M059J (cell line): ENCODE data around the gene A2M. TPM values are rescaled to one million over a fixed set of nuclear protein-coding genes. Genes with fewer than 3 reads are reported as not detected.

Experiments
- DNase-seq: peaks from one replicate; pipeline ENCODE4 v3.0.0-alpha.2; 2012; ENCODE audit warnings: low read depth
- total RNA-seq: library from RNA; depleted of rRNA; stranded (reverse); fragments of >200 nt; shearing (Covaris generic); gene quantifications from 2 replicates; pipeline ENCODE4 v1.2.3, GENCODE V29; 2014; rRNA removed

Gene A2M
- total RNA-seq, 1 experiment from 2014 or later = 3.1 TPM

DNA sequence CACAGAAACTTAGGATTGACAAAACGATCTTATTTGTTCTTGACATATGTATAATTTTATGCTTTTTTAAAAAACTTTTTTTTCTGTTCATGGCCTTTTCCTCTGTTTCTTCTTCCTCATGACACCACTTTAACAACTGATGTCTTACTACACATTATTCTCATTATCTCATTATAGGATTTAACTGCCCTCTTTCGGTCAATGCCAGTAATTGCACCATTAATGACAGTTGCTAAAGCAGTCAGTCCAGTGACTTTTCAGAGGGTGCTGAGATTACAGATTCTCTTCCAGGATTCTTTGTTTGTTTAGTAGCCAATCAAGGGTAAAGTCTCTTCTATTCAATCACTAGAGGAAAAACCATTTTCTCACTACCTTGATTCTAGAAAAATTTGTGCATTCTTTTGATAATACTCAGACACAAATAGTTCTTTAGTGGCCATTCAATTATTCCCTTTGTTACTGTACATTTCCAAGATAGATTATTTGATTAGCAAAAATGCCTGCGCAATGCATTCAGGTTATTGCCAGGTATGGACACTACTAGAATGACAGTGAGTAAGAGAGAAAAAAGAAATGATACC is 76.2 kb downstream of the A2M start:
- peak; percentile 42 for DNase-seq

DNA sequence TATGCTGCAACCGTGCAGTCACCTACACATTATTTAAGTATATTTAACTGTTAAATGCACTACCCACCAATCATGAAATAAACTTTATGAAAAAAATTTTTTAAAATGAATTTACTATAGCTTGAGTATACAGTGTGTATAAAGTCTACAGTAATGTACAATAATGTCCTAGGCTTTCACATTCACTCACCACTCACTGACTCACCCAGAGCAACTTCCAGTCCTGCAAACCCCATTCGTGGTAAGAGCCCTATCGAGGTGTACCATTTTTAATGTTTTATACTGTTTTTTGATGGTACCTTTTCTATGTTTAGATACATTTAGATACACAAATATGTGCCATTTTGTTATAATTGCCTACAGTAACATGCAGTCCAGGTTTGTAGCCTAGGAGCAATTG is 78.3 kb downstream of the A2M start:
- no peak for DNase-seq

DNA sequence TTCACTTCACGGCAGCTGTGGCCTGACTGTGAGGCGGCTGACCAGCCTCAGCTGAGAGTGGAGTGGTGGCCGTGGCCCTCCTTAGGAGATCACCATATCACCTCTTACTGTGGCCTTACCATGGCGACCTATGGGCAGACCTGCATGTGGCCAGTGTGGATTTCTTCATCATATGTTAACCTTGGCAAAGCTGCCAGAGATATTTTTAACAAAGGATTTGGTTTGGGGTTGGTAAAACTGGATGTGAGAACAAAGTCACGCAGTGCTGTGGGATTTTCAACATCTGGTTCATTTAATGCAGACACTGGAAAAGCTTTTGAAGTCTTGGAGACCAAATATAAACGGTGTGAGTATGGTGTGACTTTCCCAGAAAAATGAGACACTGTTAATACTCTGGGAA is 79.5 kb downstream of the A2M start:
- DNase-seq = no peak

DNA sequence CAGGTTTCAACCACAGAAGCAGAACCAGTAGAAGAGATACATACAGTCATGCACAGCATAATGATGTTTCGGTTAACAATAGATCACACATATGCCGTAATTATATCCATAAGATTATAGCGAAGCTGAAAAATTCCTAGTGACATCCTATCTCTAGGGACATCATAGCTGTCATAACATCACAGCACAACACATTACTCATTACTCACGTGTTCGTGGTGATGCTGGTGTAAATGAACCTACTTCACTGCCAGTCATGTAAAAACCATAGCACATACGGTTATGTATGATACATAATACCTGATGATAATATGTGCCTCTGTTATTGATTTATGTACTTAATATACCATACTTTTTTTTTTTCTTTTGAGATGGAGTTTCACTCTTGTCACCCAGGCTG is 81.6 kb downstream of the A2M start:
- no peak for DNase-seq

DNA sequence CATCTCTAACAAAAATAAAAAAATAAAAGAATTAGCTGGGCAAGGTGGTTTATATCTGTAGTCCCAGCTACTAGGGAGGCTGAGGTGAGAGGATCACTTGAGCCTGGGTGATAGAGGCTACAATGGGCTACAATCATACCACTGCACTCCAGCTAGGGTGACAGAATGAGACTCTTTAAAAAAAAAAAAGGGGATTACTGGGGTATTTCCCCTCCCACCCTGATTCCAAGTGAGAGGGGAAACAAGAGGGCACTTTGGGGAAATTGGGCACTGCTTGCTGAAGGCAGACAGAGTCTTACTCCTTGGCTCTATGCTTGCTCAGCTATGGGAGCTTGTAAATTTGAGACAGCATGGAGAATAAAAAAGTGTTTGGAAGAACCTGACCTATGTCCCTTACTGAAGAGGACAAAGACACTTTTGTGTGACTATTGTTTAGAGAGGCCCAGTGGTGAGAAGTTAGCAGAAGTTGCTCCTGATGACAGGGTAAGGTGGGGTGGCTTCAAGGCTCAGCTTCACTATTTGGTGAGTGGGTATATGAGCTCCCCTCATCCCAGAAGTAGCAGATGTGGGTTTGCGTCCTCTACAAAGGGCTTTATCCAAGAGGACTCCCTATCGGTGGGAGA is 82.3 kb downstream of the A2M start:
- DNase-seq = no peak

DNA sequence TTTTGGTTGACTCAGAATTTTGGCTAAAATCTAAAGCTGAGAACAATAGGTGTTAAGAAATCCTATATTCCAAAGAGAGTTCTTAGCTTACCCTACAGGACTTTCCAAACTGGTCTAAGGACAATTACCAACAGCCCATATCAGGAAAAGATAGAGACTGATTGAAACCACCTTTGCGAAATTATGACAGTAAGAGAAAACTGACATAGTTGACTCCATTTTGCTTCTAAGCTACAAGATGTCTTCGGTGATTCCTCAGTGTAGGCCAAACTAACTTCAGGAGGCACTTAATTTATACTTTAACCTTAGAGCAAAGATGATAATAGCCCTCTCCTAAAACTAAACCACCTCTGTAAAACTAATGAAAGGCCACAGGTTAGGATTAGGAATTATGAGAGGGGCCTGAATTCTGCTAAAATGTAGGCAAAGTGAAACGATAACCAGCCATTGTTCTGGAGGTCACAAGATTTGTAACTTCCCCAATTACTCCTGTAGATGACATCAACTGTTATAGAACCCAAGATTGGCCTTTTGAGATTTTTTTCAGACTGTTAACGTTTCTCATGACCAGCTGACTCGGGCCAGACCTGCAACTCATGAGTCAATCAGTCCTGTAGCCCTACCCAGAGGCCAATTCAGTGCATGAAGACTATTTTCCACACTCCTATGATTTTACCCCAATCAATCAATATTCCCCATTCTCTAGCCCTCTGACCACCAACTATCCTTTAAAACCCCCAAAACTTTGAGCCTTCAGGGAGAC is 83.3 kb downstream of the A2M start:
- no peak for DNase-seq

DNA sequence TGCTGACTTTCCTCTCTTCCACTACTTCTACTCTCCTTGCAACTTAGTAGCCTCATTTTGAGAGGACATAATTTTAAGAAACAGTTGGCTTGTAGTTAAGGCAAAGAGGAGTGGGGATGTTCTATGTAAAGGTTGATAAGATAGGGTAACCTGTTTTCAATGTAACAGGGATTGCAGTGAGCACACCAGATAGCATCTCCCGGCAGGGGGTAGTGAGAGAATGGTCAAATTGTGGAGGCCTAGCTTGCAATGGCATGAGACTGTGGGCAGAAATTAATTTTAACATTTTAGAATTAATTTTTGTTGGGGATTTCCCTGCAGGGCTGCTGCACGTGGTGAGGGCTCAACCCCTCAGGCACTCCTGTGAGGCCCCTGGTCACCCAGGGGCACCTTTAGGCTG is 84.9 kb downstream of the A2M start:
- no peak for DNase-seq

DNA sequence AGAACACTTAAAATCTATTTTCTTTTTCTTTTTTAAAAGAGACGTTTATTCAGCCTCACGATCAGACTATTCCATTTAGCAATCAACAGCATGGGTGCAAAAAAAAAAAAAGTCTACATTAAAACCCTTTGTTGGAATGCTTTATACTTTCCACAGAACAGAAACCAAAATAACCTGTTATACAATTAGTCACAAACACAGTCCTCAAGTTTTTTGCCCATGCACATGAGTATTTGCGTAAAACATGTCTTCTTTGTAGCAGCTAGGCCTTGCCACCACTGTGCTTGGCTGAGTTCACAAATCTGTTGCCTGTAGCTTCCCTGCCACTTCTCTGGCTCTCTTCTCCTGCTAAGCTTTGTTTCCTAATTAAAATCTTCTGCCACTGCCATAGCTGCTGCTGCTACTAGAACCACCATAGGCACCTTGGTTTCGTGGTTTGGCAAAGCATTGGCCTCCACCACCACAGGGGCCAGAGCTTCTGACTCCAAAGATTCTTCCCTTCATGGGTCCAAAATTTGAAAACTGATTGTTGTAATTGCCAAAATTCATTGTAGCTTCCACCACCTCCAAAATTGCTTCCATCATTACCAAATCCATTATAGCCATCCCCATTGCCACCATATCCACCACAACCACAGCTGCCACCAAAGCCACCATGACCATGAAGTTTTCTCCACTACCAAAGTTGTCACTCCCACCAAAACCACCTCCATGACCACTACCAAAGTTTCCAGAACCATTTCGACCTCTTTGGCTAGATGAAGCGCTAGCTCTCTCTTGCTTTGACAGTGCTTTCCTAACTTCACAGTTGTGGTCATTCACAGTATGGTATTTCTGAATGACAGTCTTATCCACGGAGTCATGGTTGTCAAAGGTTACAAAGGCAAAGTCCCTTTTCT is 88.3 kb downstream of the A2M start:
- DNase-seq = no peak

DNA sequence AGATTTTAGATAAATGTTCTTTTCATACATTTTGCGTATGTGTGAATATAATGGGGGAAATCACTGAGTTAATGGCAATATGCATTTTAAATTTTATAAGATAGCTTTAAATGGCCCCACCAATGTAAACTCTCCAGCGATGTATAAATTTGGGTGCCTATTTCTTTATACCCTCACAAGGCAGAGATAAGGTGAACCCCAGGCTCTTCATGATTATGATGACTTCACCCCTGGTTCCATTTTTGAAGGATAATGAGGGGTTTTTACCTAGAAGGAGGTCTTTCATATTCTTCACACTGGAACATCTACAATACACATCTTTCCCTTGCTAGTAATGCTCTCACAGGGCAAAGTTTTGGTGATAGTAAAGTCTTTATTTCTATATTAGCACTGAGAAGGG is 91.2 kb downstream of the A2M start:
- no peak for DNase-seq

DNA sequence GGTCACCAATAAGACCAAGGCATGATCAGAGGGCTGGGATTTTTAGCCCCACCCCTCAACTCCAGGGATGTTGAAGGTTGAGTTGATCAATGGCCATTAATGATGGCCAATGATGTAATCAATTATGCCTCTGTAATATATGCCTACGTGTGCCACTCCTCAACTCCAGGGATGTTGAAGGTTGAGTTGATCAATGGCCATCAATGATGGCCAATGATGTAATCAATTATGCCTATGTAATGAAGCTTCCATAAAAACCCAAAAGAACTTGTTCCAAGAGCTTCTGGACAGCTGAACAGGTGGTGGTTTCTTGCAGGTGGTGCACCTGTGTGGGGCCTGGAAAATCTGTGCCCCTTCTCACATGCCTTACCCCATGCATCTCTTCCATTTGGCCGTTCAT is 93.1 kb downstream of the A2M start:
- DNase-seq = no peak

Other genes starting within 250 kb of the A2M start
- 9.8 and 16.0 TPM in 2 replicates for gene PHC1, start 201.4 kb downstream of the A2M start, total RNA-seq
- 119 and 126 TPM in 2 replicates for gene M6PR, start 166.3 kb downstream of the A2M start, total RNA-seq
- gene KLRG1, start 126.4 kb downstream of the A2M start, total RNA-seq = not detected in 2 replicates
- not detected in 2 replicates for gene PZP, start 92.5 kb upstream of the A2M start, total RNA-seq